ENCODE data around the gene SERPINB8.

DNA sequence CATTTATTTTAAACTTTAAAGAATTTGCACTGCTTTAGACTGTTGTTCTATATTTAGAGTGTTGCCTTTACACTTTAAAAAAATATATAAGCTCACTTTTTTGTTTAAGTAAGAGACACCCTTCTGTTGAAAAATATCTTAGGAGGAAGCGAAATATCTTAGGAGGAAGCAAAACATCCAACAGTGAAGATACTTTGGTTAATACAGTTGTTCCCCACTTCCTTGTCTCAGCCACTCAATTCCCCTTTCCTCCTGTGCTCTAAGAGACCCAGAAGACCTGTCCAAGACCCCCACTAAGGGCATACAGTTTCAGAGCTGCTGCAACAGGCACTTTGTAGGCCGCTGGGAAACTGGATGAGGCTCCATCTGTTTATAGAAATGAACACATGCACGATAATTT, 5.7 kb downstream of the SERPINB8 start:
- TF ChIP-seq ELF4 (IDR thresholded peaks at IDR 0.05), result no peak
- no peak for TF ChIP-seq SUZ12 (IDR thresholded peaks at IDR 0.05)
- no peak for TF ChIP-seq FOXK2 (IDR thresholded peaks at IDR 0.05)

All from HEK293T (cell line).